Fibroblast of lung (primary cell): ENCODE measurements around the gene EXOC6B.

Experiments
- CTCF ChIP-seq, 2 donors: IDR thresholded peaks in 1 of 2; conservative IDR thresholded peaks in 1 of 2; 1 replicate in 1 of 2; 2 replicates in 1 of 2; pipeline ENCODE4 v1.5.1; 2011 to 2012; ENCODE audit warnings: low read length in 2 of 2, control low read depth in 1 of 2, inconsistent platforms in 1 of 2, low read depth in 1 of 2, mild to moderate bottlenecking in 1 of 2
- EZH2 ChIP-seq: IDR thresholded peaks from 2 replicates; pipeline ENCODE4 v1.5.1; 2012; ENCODE audit warnings: low read length, control low read depth, mild to moderate bottlenecking; ENCODE audit errors: missing control alignments

GRCh38 chr2:72367530-72368225 is 458.2 kb downstream of the EXOC6B start:
- TF ChIP-seq CTCF (conservative IDR thresholded peaks at IDR 0.05 in 1 of 2, IDR thresholded peaks at IDR 0.05 in 1 of 2; ENCODE audit: low read depth in 1 of 2, low read length in 2 of 2) (peak in 1 of 2 donors; percentile 51), EZH2 (no peak)
